SJCRH30 (cell line): ENCODE data around the gene MAPK9. TPM values are rescaled to one million over a fixed set of nuclear protein-coding genes. Genes with fewer than 3 reads are reported as not detected.

Source experiments
- DNase-seq, 2 experiments: peaks; one replicate each; pipeline ENCODE4 v3.0.0-alpha.2; 2015 to 2020
- H3K27ac ChIP-seq: fragments of 250-450 bp; sonication (Bioruptor Pico); 2 replicates; pipeline ENCODE4 v1.5.1; 2020; ENCODE audit warnings: mild to moderate bottlenecking, moderate library complexity
- H3K27me3 ChIP-seq: fragments of 250-450 bp; sonication (Bioruptor Pico); 2 replicates; pipeline ENCODE4 v1.5.1; 2020; ENCODE audit warnings: mild to moderate bottlenecking, moderate library complexity
- H3K36me3 ChIP-seq: fragments of 250-450 bp; sonication (Bioruptor Pico); 2 replicates; pipeline ENCODE4 v1.5.1; 2020; ENCODE audit warnings: mild to moderate bottlenecking, moderate library complexity
- H3K4me1 ChIP-seq: fragments of 250-450 bp; sonication (Bioruptor Pico); 2 replicates; pipeline ENCODE4 v1.5.1; 2020; ENCODE audit warnings: mild to moderate bottlenecking, moderate library complexity
- H3K4me3 ChIP-seq: fragments of 250-450 bp; sonication (Bioruptor Pico); 2 replicates; pipeline ENCODE4 v1.5.1; 2020; ENCODE audit warnings: mild to moderate bottlenecking, moderate library complexity
- H3K9me3 ChIP-seq: fragments of 250-450 bp; sonication (Bioruptor Pico); replicated peaks from 2 replicates; pipeline ENCODE4 v1.5.1; 2020; ENCODE audit warnings: mild to moderate bottlenecking, moderate library complexity
- total RNA-seq: library from RNA; depleted of rRNA; stranded (reverse); fragments of >200 nt; shearing (Covaris generic); gene quantifications from 2 replicates; pipeline ENCODE4 v1.2.3, GENCODE V29; 2014; rRNA removed

MAPK9 gene
- total RNA-seq, 1 experiment from 2014 or later: 46.6 TPM

- Histone ChIP-seq H3K27me3 (no peaks in the 10 kb centered on the region), H3K4me1 (no peaks in the 10 kb centered on the region; the same call in 1 of the 2 replicates), H3K27ac (no peak overlapping the region), H3K4me3 (no peak overlapping the region), H3K36me3 (no peaks in the 10 kb centered on the region), H3K9me3 (no peaks in the 10 kb centered on the region)
- peak; percentile 65 to 85 for DNase-seq
Measured at GRCh38 chr5:180201051-180201987, 90.6 kb downstream of the MAPK9 start.

DNA sequence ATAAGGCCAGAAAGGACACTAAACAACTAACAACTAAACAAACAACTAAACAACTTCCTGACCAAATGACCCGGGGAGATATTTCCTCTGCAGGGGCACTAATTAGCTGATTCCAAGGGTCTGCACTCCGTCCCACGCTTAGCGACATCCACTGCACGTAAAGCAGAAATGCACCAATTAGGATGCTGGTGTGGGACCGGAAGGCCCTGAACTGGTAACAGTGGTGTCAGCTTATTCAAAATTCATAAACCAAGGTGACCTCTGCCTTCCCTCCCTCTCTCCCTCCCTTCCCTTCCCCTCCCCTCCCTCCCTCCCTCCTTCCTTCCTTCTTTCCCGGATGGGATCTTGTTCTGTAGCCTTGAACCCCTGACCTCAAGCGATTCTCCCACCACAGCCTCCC lies 92.5 kb downstream of the MAPK9 start:
- no peaks in the 10 kb centered on the region for H3K9me3 ChIP-seq
- DNase-seq: no peak
- H3K27ac ChIP-seq: no peak overlapping the region
- no peak overlapping the region for H3K4me3 ChIP-seq
- H3K27me3 ChIP-seq: no peaks in the 10 kb centered on the region
- no peaks in the 10 kb centered on the region for H3K36me3 ChIP-seq
- no peaks in the 10 kb centered on the region; the same call in none of the 2 replicates for H3K4me1 ChIP-seq

GRCh38 chr5:180198208-180198607 lies 93.7 kb downstream of the MAPK9 start:
- H3K27me3 ChIP-seq: no peaks in the 10 kb centered on the region
- no peaks in the 10 kb centered on the region for H3K36me3 ChIP-seq
- no peaks in the 10 kb centered on the region for H3K9me3 ChIP-seq
- DNase-seq: no peak
- no peak overlapping the region for H3K27ac ChIP-seq
- no peaks in the 10 kb centered on the region; the same call in none of the 2 replicates for H3K4me1 ChIP-seq
- no peak overlapping the region for H3K4me3 ChIP-seq

GRCh38 chr5:180197016-180197702 lies 94.7 kb downstream of the MAPK9 start:
- Histone ChIP-seq H3K4me3 (no peak overlapping the region), H3K9me3 (no peaks in the 10 kb centered on the region)

GRCh38 chr5:180194410-180195345 lies 97.2 kb downstream of the MAPK9 start:
- no peaks in the 10 kb centered on the region; the same call in 1 of the 2 replicates for H3K4me1 ChIP-seq
- DNase-seq: peak; percentile 45 to 64

More at GRCh38 chr5:180197016-180197702, 94.7 kb downstream of the MAPK9 start:
- H3K4me1 ChIP-seq: no peaks in the 10 kb centered on the region; the same call in none of the 2 replicates
- no peaks in the 10 kb centered on the region for H3K36me3 ChIP-seq
- H3K27ac ChIP-seq: no peak overlapping the region
- H3K27me3 ChIP-seq: no peaks in the 10 kb centered on the region
- no peak for DNase-seq

DNA sequence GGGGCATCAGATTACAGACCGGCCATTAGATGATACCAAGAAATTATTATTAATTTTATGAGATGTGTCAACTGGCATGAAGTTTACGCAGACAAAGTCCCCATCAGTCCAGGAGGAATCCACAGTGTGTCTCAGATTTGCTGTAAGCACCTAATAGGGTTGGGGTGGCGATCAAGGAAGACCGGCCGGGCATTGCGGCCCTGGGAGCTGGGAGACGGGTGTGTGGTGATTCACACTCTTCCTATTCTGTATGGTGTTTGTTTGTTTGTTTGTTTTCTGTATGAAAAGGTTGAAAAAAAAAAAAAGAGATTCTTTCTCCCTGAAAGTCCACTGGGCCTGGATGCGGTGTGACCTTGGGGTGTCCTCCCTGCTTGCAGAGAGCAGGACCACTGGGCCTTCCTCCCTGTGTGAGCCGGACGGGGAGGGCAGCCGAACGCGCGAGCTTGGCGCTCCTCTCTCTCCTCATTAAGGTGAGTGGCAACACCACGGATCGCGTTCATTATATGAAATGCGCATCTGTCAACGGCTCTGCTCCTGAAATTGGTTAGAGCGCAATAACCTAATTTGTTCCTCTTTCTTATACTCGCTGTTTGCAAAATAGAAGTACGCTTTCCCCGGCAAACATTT lies 98.0 kb downstream of the MAPK9 start:
- Histone ChIP-seq H3K4me3 (no peak overlapping the region), H3K4me1 (no peaks in the 10 kb centered on the region; the same call in 1 of the 2 replicates), H3K27me3 (no peaks in the 10 kb centered on the region), H3K27ac (no peak overlapping the region), H3K9me3 (no peaks in the 10 kb centered on the region), H3K36me3 (no peaks in the 10 kb centered on the region)
- no peak for DNase-seq

More at GRCh38 chr5:180194410-180195345, 97.2 kb downstream of the MAPK9 start:
- Histone ChIP-seq H3K4me3 (no peak overlapping the region), H3K36me3 (no peaks in the 10 kb centered on the region), H3K27ac (no peak overlapping the region), H3K9me3 (no peaks in the 10 kb centered on the region), H3K27me3 (no peaks in the 10 kb centered on the region)

GRCh38 chr5:180191716-180192115 lies 100.2 kb downstream of the MAPK9 start:
- H3K27ac ChIP-seq: no peak overlapping the region
- 0 out of 2 replicates have a peak, but pooled peaks cover 2% of the 10 kb centered on the region for H3K9me3 ChIP-seq
- DNase-seq: no peak
- no peaks in the 10 kb centered on the region for H3K36me3 ChIP-seq
- no peak overlapping the region for H3K4me3 ChIP-seq
- H3K4me1 ChIP-seq: no peaks in the 10 kb centered on the region; the same call in 1 of the 2 replicates
- no peaks in the 10 kb centered on the region for H3K27me3 ChIP-seq

GRCh38 chr5:180187767-180188166 lies 104.1 kb downstream of the MAPK9 start:
- no peak overlapping the region for H3K4me3 ChIP-seq

More at GRCh38 chr5:180187767-180188166, 104.1 kb downstream of the MAPK9 start:
- Histone ChIP-seq H3K36me3 (no peaks in the 10 kb centered on the region), H3K4me1 (no peaks in the 10 kb centered on the region), H3K27me3 (no peaks in the 10 kb centered on the region), H3K9me3 (0 out of 2 replicates have a peak, but pooled peaks cover 2% of the 10 kb centered on the region), H3K27ac (no peak overlapping the region)
- no peak for DNase-seq

Other genes with a start within 250 kb of the MAPK9 start
- 34.5 and 34.9 TPM in 2 replicates for gene RNF130, start 220.3 kb downstream of the MAPK9 start, total RNA-seq
- not detected in 2 replicates for gene RASGEF1C, start 82.9 kb downstream of the MAPK9 start, total RNA-seq
- gene GFPT2, start 61.3 kb upstream of the MAPK9 start, total RNA-seq: 0.47 and 1.1 TPM in 2 replicates
- 26.1 and 28.2 TPM in 2 replicates for gene CNOT6, start 202.3 kb upstream of the MAPK9 start, total RNA-seq